Measurements from ENCODE around the gene SCN8A.
A peak's percentile ranks its signal among the peaks of the same experiment; 100 is the strongest.

SCN8A gene

GRCh38 chr12:51811203-51812202, 220.5 kb downstream of the SCN8A start:
- Histone ChIP-seq H3K4me3 (ENCODE audit: low read depth, low read length) (no peak overlapping the region), H2BK120ac (ENCODE audit: insufficient read depth, low read length, poor library complexity) (no peak overlapping the region), H3K79me1 (ENCODE audit: low read length) (peaks cover 13% of the 10 kb centered on the region), H4K91ac (ENCODE audit: low read depth, low read length) (no peak overlapping the region), H3K79me2 (ENCODE audit: control insufficient read depth, insufficient read depth, low read length, poor library complexity) (peaks cover 8% of the 10 kb centered on the region), H2AK5ac (ENCODE audit: low read length) (no peak overlapping the region), H2BK5ac (ENCODE audit: low read depth, low read length, poor library complexity) (no peak overlapping the region), H3K4me1 (ENCODE audit: control insufficient read depth in 1 of 2, insufficient read depth in 2 of 2, low read length in 2 of 2) (peaks cover 5 to 14% of the 10 kb centered on the region in 2 experiments), H3K27ac (ENCODE audit: low read depth, low read length) (no peak overlapping the region), H2BK12ac (ENCODE audit: low read length) (no peak overlapping the region), H4K12ac (ENCODE audit: low read depth, low read length) (no peak overlapping the region), H3K4me2 (ENCODE audit: low read length) (no peak overlapping the region), H3K23ac (ENCODE audit: low read length) (no peak overlapping the region), H3K9ac (ENCODE audit: low read length) (no peak overlapping the region), H3K18ac (ENCODE audit: low read length) (no peak overlapping the region), H3K9me3 (ENCODE audit: insufficient read depth, low read depth, low read length) (no peaks in the 10 kb centered on the region), H4K8ac (ENCODE audit: low read depth, low read length) (no peak overlapping the region), H3K36me3 (ENCODE audit: control insufficient read depth in 1 of 2, insufficient read depth in 2 of 2, low read length in 2 of 2) (peaks cover 0 to 2% of the 10 kb centered on the region in 2 experiments), H3K4ac (ENCODE audit: low read depth, low read length) (no peak overlapping the region), H3K27me3 (ENCODE audit: insufficient read depth, low read length) (no peaks in the 10 kb centered on the region), H2AFZ (ENCODE audit: insufficient read depth, low read length, poor library complexity) (no peak overlapping the region), H3K14ac (ENCODE audit: low read length) (no peak overlapping the region)
- no CpG with 5 or more reads among the region's 13 CpGs for WGBS (ENCODE audit: extremely low coverage, insufficient coverage, insufficient read length)
- DNase-seq = no peak

GRCh38 chr12:51812871-51813270, 221.8 kb downstream of the SCN8A start:
- H3K23ac ChIP-seq (ENCODE audit: low read length) = no peak overlapping the region
- no CpG with 5 or more reads among the region's 13 CpGs for WGBS (ENCODE audit: extremely low coverage, insufficient coverage, insufficient read length)
- H3K18ac ChIP-seq (ENCODE audit: low read length) = no peak overlapping the region
- no peak overlapping the region for H4K8ac ChIP-seq (ENCODE audit: low read depth, low read length)
- no peak overlapping the region for H3K14ac ChIP-seq (ENCODE audit: low read length)
- no peak overlapping the region for H2AFZ ChIP-seq (ENCODE audit: insufficient read depth, low read length, poor library complexity)
- H2BK12ac ChIP-seq (ENCODE audit: low read length) = no peak overlapping the region
- H3K27me3 ChIP-seq (ENCODE audit: insufficient read depth, low read length) = no peaks in the 10 kb centered on the region
- no peak overlapping the region for H2BK5ac ChIP-seq (ENCODE audit: low read depth, low read length, poor library complexity)
- H2AK5ac ChIP-seq (ENCODE audit: low read length) = no peak overlapping the region
- no peaks in the 10 kb centered on the region for H3K9me3 ChIP-seq (ENCODE audit: insufficient read depth, low read depth, low read length)
- H3K36me3 ChIP-seq (ENCODE audit: control insufficient read depth in 1 of 2, insufficient read depth in 2 of 2, low read length in 2 of 2) = peaks cover 2 to 5% of the 10 kb centered on the region in 2 experiments
- H3K4me1 ChIP-seq (ENCODE audit: control insufficient read depth in 1 of 2, insufficient read depth in 2 of 2, low read length in 2 of 2) = peaks cover 8 to 14% of the 10 kb centered on the region in 2 experiments
- H3K4ac ChIP-seq (ENCODE audit: low read depth, low read length) = no peak overlapping the region
- peaks cover 8% of the 10 kb centered on the region for H3K79me2 ChIP-seq (ENCODE audit: control insufficient read depth, insufficient read depth, low read length, poor library complexity)
- peaks cover 13% of the 10 kb centered on the region for H3K79me1 ChIP-seq (ENCODE audit: low read length)
- no peak overlapping the region for H2BK120ac ChIP-seq (ENCODE audit: insufficient read depth, low read length, poor library complexity)
- H4K12ac ChIP-seq (ENCODE audit: low read depth, low read length) = no peak overlapping the region
- H3K27ac ChIP-seq (ENCODE audit: low read depth, low read length) = no peak overlapping the region
- no peak overlapping the region for H3K4me3 ChIP-seq (ENCODE audit: low read depth, low read length)
- DNase-seq = no peak
- H3K9ac ChIP-seq (ENCODE audit: low read length) = no peak overlapping the region
- no peak overlapping the region for H3K4me2 ChIP-seq (ENCODE audit: low read length)
- no peak overlapping the region for H4K91ac ChIP-seq (ENCODE audit: low read depth, low read length)

- no CpG with 5 or more reads among the region's 34 CpGs for WGBS (ENCODE audit: extremely low coverage, insufficient coverage, insufficient read length)
- H2BK120ac ChIP-seq (ENCODE audit: insufficient read depth, low read length, poor library complexity) = peak overlapping the region; percentile 64
Measured at GRCh38 chr12:51813931-51814310, 222.9 kb downstream of the SCN8A start.

GRCh38 chr12:51814311-51815088, 223.5 kb downstream of the SCN8A start:
- Histone ChIP-seq H3K9me3 (ENCODE audit: insufficient read depth, low read depth, low read length) (no peaks in the 10 kb centered on the region), H3K79me2 (ENCODE audit: control insufficient read depth, insufficient read depth, low read length, poor library complexity) (peaks cover 8% of the 10 kb centered on the region)
- WGBS (ENCODE audit: extremely low coverage, insufficient coverage, insufficient read length) = no CpG with 5 or more reads among the region's 100 CpGs

More at GRCh38 chr12:51813931-51814310, 222.9 kb downstream of the SCN8A start:
- no peaks in the 10 kb centered on the region for H3K27me3 ChIP-seq (ENCODE audit: insufficient read depth, low read length)
- H4K12ac ChIP-seq (ENCODE audit: low read depth, low read length) = peak overlapping the region; percentile 29
- H3K23ac ChIP-seq (ENCODE audit: low read length) = no peak overlapping the region
- H3K4ac ChIP-seq (ENCODE audit: low read depth, low read length) = no peak overlapping the region
- peaks cover 4 to 8% of the 10 kb centered on the region in 2 experiments for H3K36me3 ChIP-seq (ENCODE audit: control insufficient read depth in 1 of 2, insufficient read depth in 2 of 2, low read length in 2 of 2)
- H4K8ac ChIP-seq (ENCODE audit: low read depth, low read length) = peak overlapping the region; percentile 89
- peak overlapping the region; percentile 70 for H4K91ac ChIP-seq (ENCODE audit: low read depth, low read length)
- H3K27ac ChIP-seq (ENCODE audit: low read depth, low read length) = no peak overlapping the region
- peak overlapping the region; percentile 1 for H2BK12ac ChIP-seq (ENCODE audit: low read length)
- no peak for DNase-seq
- peak overlapping the region; percentile 17 for H3K18ac ChIP-seq (ENCODE audit: low read length)
- peak overlapping the region; percentile 86 for H2AFZ ChIP-seq (ENCODE audit: insufficient read depth, low read length, poor library complexity)
- H3K9me3 ChIP-seq (ENCODE audit: insufficient read depth, low read depth, low read length) = no peaks in the 10 kb centered on the region
- peak overlapping the region; percentile 69 for H3K4me3 ChIP-seq (ENCODE audit: low read depth, low read length)
- H3K14ac ChIP-seq (ENCODE audit: low read length) = peak overlapping the region; percentile 69
- H3K4me2 ChIP-seq (ENCODE audit: low read length) = peak overlapping the region; percentile 76
- H3K79me2 ChIP-seq (ENCODE audit: control insufficient read depth, insufficient read depth, low read length, poor library complexity) = peaks cover 8% of the 10 kb centered on the region
- H3K79me1 ChIP-seq (ENCODE audit: low read length) = peaks cover 13% of the 10 kb centered on the region
- peaks cover 8 to 14% of the 10 kb centered on the region in 2 experiments for H3K4me1 ChIP-seq (ENCODE audit: control insufficient read depth in 1 of 2, insufficient read depth in 2 of 2, low read length in 2 of 2)
- H2AK5ac ChIP-seq (ENCODE audit: low read length) = no peak overlapping the region
- H3K9ac ChIP-seq (ENCODE audit: low read length) = peak overlapping the region; percentile 47
- H2BK5ac ChIP-seq (ENCODE audit: low read depth, low read length, poor library complexity) = peak overlapping the region; percentile 6

More at GRCh38 chr12:51814311-51815088, 223.5 kb downstream of the SCN8A start:
- peak overlapping the region; percentile 70 for H4K91ac ChIP-seq (ENCODE audit: low read depth, low read length)
- H2BK12ac ChIP-seq (ENCODE audit: low read length) = peak overlapping the region; percentile 1
- H3K36me3 ChIP-seq (ENCODE audit: control insufficient read depth in 1 of 2, insufficient read depth in 2 of 2, low read length in 2 of 2) = peaks cover 4 to 8% of the 10 kb centered on the region in 2 experiments
- H3K79me1 ChIP-seq (ENCODE audit: low read length) = peaks cover 13% of the 10 kb centered on the region
- no peaks in the 10 kb centered on the region for H3K27me3 ChIP-seq (ENCODE audit: insufficient read depth, low read length)
- DNase-seq = peak; percentile 60 to 82
- H3K27ac ChIP-seq (ENCODE audit: low read depth, low read length) = peak overlapping the region; percentile 71
- peak overlapping the region; percentile 17 for H3K18ac ChIP-seq (ENCODE audit: low read length)
- peak overlapping the region; percentile 85 for H3K14ac ChIP-seq (ENCODE audit: low read length)
- H3K4me2 ChIP-seq (ENCODE audit: low read length) = peak overlapping the region; percentile 76
- H3K23ac ChIP-seq (ENCODE audit: low read length) = no peak overlapping the region
- H3K4ac ChIP-seq (ENCODE audit: low read depth, low read length) = peak overlapping the region; percentile 60
- H4K12ac ChIP-seq (ENCODE audit: low read depth, low read length) = peak overlapping the region; percentile 54
- peak overlapping the region; percentile 86 for H2AFZ ChIP-seq (ENCODE audit: insufficient read depth, low read length, poor library complexity)
- peak overlapping the region; percentile 94 for H2BK120ac ChIP-seq (ENCODE audit: insufficient read depth, low read length, poor library complexity)
- peak overlapping the region; percentile 94 for H4K8ac ChIP-seq (ENCODE audit: low read depth, low read length)
- peak overlapping the region; percentile 59 for H3K9ac ChIP-seq (ENCODE audit: low read length)
- peaks cover 8 to 14% of the 10 kb centered on the region in 2 experiments for H3K4me1 ChIP-seq (ENCODE audit: control insufficient read depth in 1 of 2, insufficient read depth in 2 of 2, low read length in 2 of 2)
- peak overlapping the region; percentile 69 for H3K4me3 ChIP-seq (ENCODE audit: low read depth, low read length)
- peak overlapping the region; percentile 61 for H2BK5ac ChIP-seq (ENCODE audit: low read depth, low read length, poor library complexity)
- no peak overlapping the region for H2AK5ac ChIP-seq (ENCODE audit: low read length)
